WTC11 (cell line): ENCODE measurements around the gene ABCG8.

ENCODE experiments used
- ATF1 ChIP-seq: sonication (generic); formaldehyde crosslinking; IDR thresholded peaks from 2 replicates; pipeline ENCODE4 v1.8.1; 2023; ENCODE audit warnings: mild to moderate bottlenecking, moderate library complexity, missing genetic modification reagents
- CREB1 ChIP-seq: sonication (generic); formaldehyde crosslinking; IDR thresholded peaks from 2 replicates; pipeline ENCODE4 v1.8.0; 2023; ENCODE audit warnings: mild to moderate bottlenecking, missing genetic modification reagents
- NR1H2 ChIP-seq: sonication (generic); formaldehyde crosslinking; IDR thresholded peaks from 2 replicates; pipeline ENCODE4 v1.9.0; 2021; ENCODE audit warnings: mild to moderate bottlenecking, moderate library complexity, missing genetic modification reagents
- TF ChIP-seq, protein P1 (sequence below): fragments of 200-600 bp; IDR thresholded peaks from 2 replicates; pipeline ENCODE4 v1.8.0; 2022; ENCODE audit warnings: antibody characterized with exemption
- TF ChIP-seq, protein P2 (sequence below): sonication (generic); formaldehyde crosslinking; conservative IDR thresholded peaks from 2 replicates; pipeline ENCODE4 v1.8.1; 2022; ENCODE audit warnings: mild to moderate bottlenecking, missing genetic modification reagents

DNA sequence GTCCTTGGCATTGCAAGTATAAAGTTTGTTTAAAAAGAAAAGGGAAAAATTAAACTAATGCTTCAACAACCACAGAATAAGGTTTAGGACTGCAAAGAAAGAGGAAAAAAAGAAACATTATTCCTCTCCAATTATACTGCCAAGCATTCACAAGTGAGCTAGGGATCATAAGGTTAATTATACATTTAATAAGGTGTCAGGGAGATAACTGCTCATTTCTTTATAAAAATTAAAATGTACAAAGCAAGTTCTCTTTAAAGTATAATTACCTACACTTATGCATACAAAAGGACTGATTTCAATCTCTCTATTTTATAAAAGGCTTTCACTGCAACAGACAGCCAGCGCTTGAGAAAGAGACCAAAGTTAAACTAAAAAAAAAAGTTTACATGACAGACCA, 58.1 kb downstream of the ABCG8 start:
- TF ChIP-seq CREB1 (CRISPR knock-in tag) (no peak), NR1H2 (CRISPR knock-in tag) (no peak), ATF1 (CRISPR knock-in tag) (no peak)
- TF ChIP-seq, protein P1, sequence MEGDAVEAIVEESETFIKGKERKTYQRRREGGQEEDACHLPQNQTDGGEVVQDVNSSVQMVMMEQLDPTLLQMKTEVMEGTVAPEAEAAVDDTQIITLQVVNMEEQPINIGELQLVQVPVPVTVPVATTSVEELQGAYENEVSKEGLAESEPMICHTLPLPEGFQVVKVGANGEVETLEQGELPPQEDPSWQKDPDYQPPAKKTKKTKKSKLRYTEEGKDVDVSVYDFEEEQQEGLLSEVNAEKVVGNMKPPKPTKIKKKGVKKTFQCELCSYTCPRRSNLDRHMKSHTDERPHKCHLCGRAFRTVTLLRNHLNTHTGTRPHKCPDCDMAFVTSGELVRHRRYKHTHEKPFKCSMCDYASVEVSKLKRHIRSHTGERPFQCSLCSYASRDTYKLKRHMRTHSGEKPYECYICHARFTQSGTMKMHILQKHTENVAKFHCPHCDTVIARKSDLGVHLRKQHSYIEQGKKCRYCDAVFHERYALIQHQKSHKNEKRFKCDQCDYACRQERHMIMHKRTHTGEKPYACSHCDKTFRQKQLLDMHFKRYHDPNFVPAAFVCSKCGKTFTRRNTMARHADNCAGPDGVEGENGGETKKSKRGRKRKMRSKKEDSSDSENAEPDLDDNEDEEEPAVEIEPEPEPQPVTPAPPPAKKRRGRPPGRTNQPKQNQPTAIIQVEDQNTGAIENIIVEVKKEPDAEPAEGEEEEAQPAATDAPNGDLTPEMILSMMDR = no peak
- TF ChIP-seq, protein P2, sequence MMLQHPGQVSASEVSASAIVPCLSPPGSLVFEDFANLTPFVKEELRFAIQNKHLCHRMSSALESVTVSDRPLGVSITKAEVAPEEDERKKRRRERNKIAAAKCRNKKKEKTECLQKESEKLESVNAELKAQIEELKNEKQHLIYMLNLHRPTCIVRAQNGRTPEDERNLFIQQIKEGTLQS = no peak
